HepG2 (cell line): ENCODE measurements around the gene GTF3C5. TPM values are rescaled to one million over a fixed set of nuclear protein-coding genes. Genes with fewer than 3 reads are reported as not detected.

ENCODE experiments used
- ATAC-seq: fragments of 200-7000 bp; cut with Tn5 transposase; 3 replicates; pipeline ENCODE4 v1.9.1; 2020; ENCODE audit warnings: mild to moderate bottlenecking, moderate library complexity
- BruUV-seq: library from RNA; stranded (reverse); fragments of 400-500 nt; replicated peaks from 2 replicates; lab custom pipeline; 2021; lab: Mats Ljungman, UMichigan
- CTCF ChIA-PET: fragments of 300-600 bp; formaldehyde crosslinking; extraction: SDS; loops from one replicate; lab custom pipeline; 2021; ENCODE audit warnings: low total read pairs, inconsistent platforms, low intra/inter-chr PET ratio; lab: Yijun Ruan, JAX
- POLR2A ChIA-PET: fragments of 350-600 bp; sonication (Branson Sonifier 250); formaldehyde crosslinking; loops from one replicate; lab custom pipeline; 2020; ENCODE audit warnings: antibody characterized with exemption, inconsistent platforms; lab: Yijun Ruan, JAX
- DNase-seq: peaks from one replicate; pipeline ENCODE4 v3.0.0-alpha.2; 2015; ENCODE audit warnings: low spot score
- FAIRE-seq: peaks from 3 replicates; lab custom pipeline; 2011; peaks lifted over from hg19 to GRCh38; lab: Jason Lieb, UNC
- H2AFZ ChIP-seq: one replicate; pipeline ENCODE4 v1.6.1; 2011; ENCODE audit warnings: low read length, inconsistent platforms
- H3K27ac ChIP-seq: fragments of 300-600 bp; 3 replicates; pipeline ENCODE4 v1.8.0; 2011; ENCODE audit warnings: mixed run types, mild to moderate bottlenecking, mixed read lengths, low read length, inconsistent platforms; ENCODE audit not compliant: insufficient read depth; ENCODE audit errors: extremely low read length
- H3K27me3 ChIP-seq, 2 experiments: fragments of 200-600 bp in 1 of 2; 2 replicates in 1 of 2; 3 replicates in 1 of 2; pipeline versions ENCODE4 v1.6.0 to v1.8.0; 2011; ENCODE audit warnings: low read length in 2 of 2, mild to moderate bottlenecking in 2 of 2, moderate library complexity in 2 of 2, inconsistent platforms in 1 of 2; ENCODE audit not compliant: insufficient read depth in 2 of 2, control insufficient read depth in 1 of 2
- H3K36me3 ChIP-seq, 2 experiments: fragments of 200-600 bp in 1 of 2; replicated peaks in 1 of 2; 2 replicates in 1 of 2; 3 replicates in 1 of 2; pipeline versions ENCODE4 v1.5.1 to v1.8.0; 2011; ENCODE audit warnings: low read length in 2 of 2, inconsistent platforms in 1 of 2; ENCODE audit not compliant: insufficient read depth in 2 of 2, control insufficient read depth in 1 of 2
- H3K4me1 ChIP-seq: 2 replicates; pipeline ENCODE4 v1.5.1; 2012; ENCODE audit warnings: low read length, inconsistent platforms; ENCODE audit not compliant: insufficient read depth
- H3K4me2 ChIP-seq: 2 replicates; pipeline ENCODE4 v1.6.0; 2011; ENCODE audit warnings: low read depth, low read length, inconsistent platforms
- H3K4me3 ChIP-seq, 3 experiments: fragments of 200-600 bp in 1 of 3; sonication (generic), shearing (Covaris generic) in 1 of 3; replicated peaks in 1 of 3; 2 replicates each; pipeline ENCODE4 v1.5.1; 2011 to 2016; ENCODE audit warnings: low read length in 3 of 3, inconsistent platforms in 2 of 3, low read depth in 2 of 3, mild to moderate bottlenecking in 2 of 3, control low read depth in 1 of 3, mixed read lengths in 1 of 3; ENCODE audit not compliant: insufficient read depth in 1 of 3
- H3K79me2 ChIP-seq: one replicate; pipeline ENCODE4 v1.6.1; 2011; ENCODE audit warnings: low read length, inconsistent platforms; ENCODE audit not compliant: insufficient read depth
- H3K9ac ChIP-seq: 2 replicates; pipeline ENCODE4 v1.6.0; 2011; ENCODE audit warnings: mild to moderate bottlenecking, low read depth, low read length, inconsistent platforms; ENCODE audit not compliant: insufficient read depth
- H3K9me3 ChIP-seq: 2 replicates; pipeline ENCODE4 v1.5.1; 2012; ENCODE audit warnings: mild to moderate bottlenecking, low read length
- H4K20me1 ChIP-seq: 2 replicates; pipeline ENCODE4 v1.6.0; 2011; ENCODE audit warnings: inconsistent platforms, mild to moderate bottlenecking, low read length, moderate library complexity; ENCODE audit not compliant: insufficient read depth
- ATF3 ChIP-seq: sonication (generic); formaldehyde crosslinking; IDR thresholded peaks from 2 replicates; pipeline ENCODE4 v1.4.0; 2020; ENCODE audit warnings: missing genetic modification reagents
- CAMTA2 ChIP-seq: sonication (generic); formaldehyde crosslinking; IDR thresholded peaks from 2 replicates; pipeline ENCODE4 v1.4.0; 2020; ENCODE audit warnings: mild to moderate bottlenecking, missing genetic modification reagents, borderline replicate concordance
- FOXA1 ChIP-seq, 2 experiments: fragments of 450-650 bp in 1 of 2; sonication (generic) in 1 of 2; formaldehyde crosslinking in 1 of 2; IDR thresholded peaks; 2 replicates each; pipeline versions ENCODE4 v1.4.0 to v1.6.1; 2016 to 2020; ENCODE audit warnings: missing genetic modification reagents in 1 of 2
- FOXK2 ChIP-seq: fragments of 450-650 bp; IDR thresholded peaks from 2 replicates; pipeline ENCODE4 v1.6.1; 2016
- GATAD2A ChIP-seq: IDR thresholded peaks from 2 replicates; pipeline ENCODE4 v1.6.1; 2016
- HOXA9 ChIP-seq: sonication (generic); formaldehyde crosslinking; IDR thresholded peaks from 2 replicates; pipeline ENCODE4 v1.8.1; 2022; ENCODE audit warnings: missing genetic modification reagents, mild to moderate bottlenecking, moderate library complexity, borderline replicate concordance
- KAT8 ChIP-seq: IDR thresholded peaks from 2 replicates; pipeline ENCODE4 v1.6.1; 2016; ENCODE audit warnings: missing genetic modification reagents, missing compliant biosample characterization
- KLF9 ChIP-seq: IDR thresholded peaks from 2 replicates; pipeline ENCODE4 v1.6.1; 2016; ENCODE audit warnings: low read depth
- MED8 ChIP-seq: sonication (generic); formaldehyde crosslinking; IDR thresholded peaks from 2 replicates; pipeline ENCODE4 v1.8.1; 2023; ENCODE audit warnings: mild to moderate bottlenecking, missing genetic modification reagents; ENCODE audit not compliant: insufficient replicate concordance
- MYNN ChIP-seq: sonication (generic); formaldehyde crosslinking; IDR thresholded peaks from 2 replicates; pipeline ENCODE4 v1.4.0; 2020; ENCODE audit warnings: mild to moderate bottlenecking, low read depth, missing genetic modification reagents
- NR3C1 ChIP-seq: sonication (generic); formaldehyde crosslinking; IDR thresholded peaks from 2 replicates; pipeline ENCODE4 v1.4.0; 2020; ENCODE audit warnings: missing genetic modification reagents
- POLR2A ChIP-seq, 2 experiments: IDR thresholded peaks; 2 replicates each; pipeline ENCODE4 v1.6.1; 2011; ENCODE audit warnings: low read depth in 2 of 2, low read length in 2 of 2, mild to moderate bottlenecking in 1 of 2, moderate library complexity in 1 of 2; ENCODE audit not compliant: insufficient read depth in 1 of 2
- SMAD3 ChIP-seq: sonication (generic); formaldehyde crosslinking; IDR thresholded peaks from 2 replicates; pipeline ENCODE4 v1.4.0; 2020; ENCODE audit warnings: missing genetic modification reagents
- STAT5B ChIP-seq: sonication (generic); formaldehyde crosslinking; IDR thresholded peaks from 2 replicates; pipeline ENCODE4 v1.4.0; 2020; ENCODE audit warnings: missing genetic modification reagents
- TEAD2 ChIP-seq: sonication (generic); formaldehyde crosslinking; IDR thresholded peaks from 2 replicates; pipeline ENCODE4 v1.9.0; 2021; ENCODE audit warnings: missing genetic modification reagents
- TP53 ChIP-seq: sonication (generic); formaldehyde crosslinking; conservative IDR thresholded peaks from 2 replicates; pipeline ENCODE4 v1.4.0; 2020; ENCODE audit warnings: missing genetic modification reagents
- ZBTB2 ChIP-seq: sonication (generic); formaldehyde crosslinking; IDR thresholded peaks from 2 replicates; pipeline ENCODE4 v1.8.0; 2022; ENCODE audit warnings: low read depth, missing genetic modification reagents
- ZBTB26 ChIP-seq: IDR thresholded peaks from 2 replicates; pipeline ENCODE4 v1.6.1; 2016; ENCODE audit warnings: missing compliant biosample characterization, missing genetic modification reagents, borderline replicate concordance
- ZNF207 ChIP-seq: fragments of 450-650 bp; IDR thresholded peaks from 2 replicates; pipeline ENCODE4 v1.6.1; 2016; ENCODE audit warnings: antibody characterized with exemption, borderline replicate concordance
- ZNF670 ChIP-seq: sonication (generic); formaldehyde crosslinking; IDR thresholded peaks from 2 replicates; pipeline ENCODE4 v1.8.0; 2022; ENCODE audit warnings: mild to moderate bottlenecking, missing genetic modification reagents, borderline replicate concordance
- ZNF737 ChIP-seq: sonication (generic); formaldehyde crosslinking; IDR thresholded peaks from 2 replicates; pipeline ENCODE4 v1.5.0; 2020; ENCODE audit warnings: missing genetic modification reagents, mild to moderate bottlenecking, borderline replicate concordance
- ZNF782 ChIP-seq: sonication (generic); formaldehyde crosslinking; IDR thresholded peaks from 2 replicates; pipeline ENCODE4 v1.4.0; 2020; ENCODE audit warnings: missing genetic modification reagents, mild to moderate bottlenecking, borderline replicate concordance
- ZNF878 ChIP-seq: sonication (generic); formaldehyde crosslinking; IDR thresholded peaks from 2 replicates; pipeline ENCODE4 v1.8.1; 2023; ENCODE audit warnings: mild to moderate bottlenecking, missing genetic modification reagents, moderate library complexity
- WGBS: methylation state at CpG from one replicate; pipeline ENCODE4 v1.1.6; 2017; ENCODE audit warnings: low lambda C conversion rate; 5-methylcytosine and 5-hydroxymethylcytosine counted together
- in situ Hi-C: cut with HindIII; loops from 2 replicates; pipeline ENCODE4 v1.10.0; 2017; ENCODE audit warnings: low pct_unique_long_range_greater_than_20kb; ENCODE audit not compliant: extremely low pct_ligation_motif_present
- intact Hi-C: fragments of 100-400 bp; cut with micrococcal nuclease; formaldehyde crosslinking; loops from one replicate; pipeline ENCODE4 v1.10.0; 2022; ENCODE audit not compliant: unreplicated experiment
- polyA plus RNA-seq, 8 experiments: library from polyadenylated mRNA; depleted of rRNA in 3 of 8; stranded (reverse) in 7 of 8; unstranded in 1 of 8; fragments of >200 nt; fragmentation: Illumina TruSeq in 4 of 8; extraction: Trizol in 4 of 8; gene quantifications; 2 replicates each; pipeline versions ENCODE4 v1.2.1 to v1.2.3, GENCODE V29; 2011 to 2016; ENCODE audit warnings: low read depth in 4 of 8, missing spikeins in 1 of 8, mixed read lengths in 1 of 8; ENCODE audit not compliant: insufficient read depth in 1 of 8
- total RNA-seq, 5 experiments: library from RNA; depleted of rRNA; stranded (reverse); fragments of >200 nt; fragmentation: Illumina TruSeq; extraction: Trizol; gene quantifications; 2 replicates each; pipeline ENCODE4 v1.2.3, GENCODE V29; 2016; ENCODE audit warnings: low read depth in 1 of 5
- TF ChIP-seq, protein P1 (sequence below): sonication (generic); formaldehyde crosslinking; IDR thresholded peaks from 2 replicates; pipeline ENCODE4 v1.5.0; 2020; ENCODE audit warnings: missing genetic modification reagents, mild to moderate bottlenecking, borderline replicate concordance

GTF3C5 gene
- total and polyA plus RNA-seq, 2 of the 13 experiments (the other 11 are each of a cell fraction or from before 2014, with no cell fraction given), result 66.9 to 92.6 TPM

GRCh38 chr9:133006731-133007352, 24.0 kb upstream of the GTF3C5 start (continued):
- no peak for TF ChIP-seq MED8 (CRISPR knock-in tag)
- TF ChIP-seq HOXA9 (CRISPR knock-in tag), result no peak
- TF ChIP-seq NR3C1 (CRISPR knock-in tag), result no peak
- no peak for TF ChIP-seq KLF9 (CRISPR knock-in tag)
- TF ChIP-seq TP53, result no peak
- TF ChIP-seq POLR2A (IDR thresholded peaks at IDR 0.05; ENCODE audit: insufficient read depth in 1 of 2, low read depth in 2 of 2, low read length in 2 of 2), result no peak
- no peak for TF ChIP-seq SMAD3 (CRISPR knock-in tag)
- no peak for TF ChIP-seq FOXK2
- TF ChIP-seq, protein P1, sequence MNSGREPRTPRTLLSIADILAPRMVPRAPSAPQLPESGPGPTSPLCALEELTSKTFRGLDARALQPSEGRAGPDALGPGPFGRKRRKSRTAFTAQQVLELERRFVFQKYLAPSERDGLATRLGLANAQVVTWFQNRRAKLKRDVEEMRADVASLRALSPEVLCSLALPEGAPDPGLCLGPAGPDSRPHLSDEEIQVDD (CRISPR knock-in tag), result no peak
- no peak for TF ChIP-seq ZNF207
- TF ChIP-seq GATAD2A, result no peak
- no peak for TF ChIP-seq ZNF878 (CRISPR knock-in tag)

DNA sequence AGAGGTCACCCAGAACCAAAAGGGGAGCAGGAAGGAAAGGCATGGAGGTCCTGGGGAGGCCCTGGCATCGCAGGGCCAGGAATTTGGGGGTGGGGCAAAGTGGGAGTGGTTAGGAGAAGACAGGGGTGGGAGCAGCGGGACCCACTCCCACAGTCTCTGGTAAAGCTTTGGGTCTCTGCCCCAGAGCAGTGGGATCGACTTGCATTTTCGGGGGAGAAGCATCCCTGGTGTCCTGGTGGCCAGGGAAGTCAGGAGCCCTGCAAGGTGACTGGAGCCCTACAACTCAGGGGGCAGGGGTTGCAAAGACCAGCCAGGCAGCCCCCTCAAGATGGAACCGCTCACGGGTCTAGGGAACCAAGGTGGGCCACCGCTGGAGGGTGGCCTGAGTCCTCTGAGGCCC, 22.4 kb upstream of the GTF3C5 start:
- Histone ChIP-seq H3K36me3 (no peaks in the 10 kb centered on the region), H3K79me2 (no peaks in the 10 kb centered on the region), H3K9ac (no peak overlapping the region), H3K4me3 (no peak overlapping the region), H2AFZ (no peak overlapping the region), H3K27me3 (peaks cover 3 to 18% of the 10 kb centered on the region in 2 experiments; a peak in 3 of 5 replicates), H3K4me2 (no peak overlapping the region), H3K4me1 (no peaks in the 10 kb centered on the region; the same call in 1 of the 2 replicates), H3K9me3 (no peaks in the 10 kb centered on the region), H3K27ac (no peak overlapping the region), H4K20me1 (no peaks in the 10 kb centered on the region)
- POLR2A ChIA-PET, result no interaction called here
- no peak for DNase-seq
- BruUV-seq, result no TSS peak
- CTCF ChIA-PET, result no interaction called here
- no peak for FAIRE-seq
- ATAC-seq, result no peak
- in situ Hi-C loops (no loop called here), intact Hi-C loops (no loop called here)
- 14% methylated on average over 5 of the region's 7 CpGs for WGBS
- TF ChIP-seq MYNN (CRISPR knock-in tag) (no peak), ZNF737 (no peak), KAT8 (CRISPR knock-in tag) (no peak), ZBTB2 (CRISPR knock-in tag) (no peak), TEAD2 (CRISPR knock-in tag) (no peak), CAMTA2 (CRISPR knock-in tag) (no peak), STAT5B (CRISPR knock-in tag) (no peak), ATF3 (no peak), FOXA1 (IDR thresholded peaks at IDR 0.05) (no peak), FOXA1 (CRISPR knock-in tag; IDR thresholded peaks at IDR 0.05) (no peak), ZBTB26 (no peak), ZNF670 (no peak), ZNF782 (no peak)
